D721Med (cell line): ENCODE data around the gene SEC22C.

Source experiments
- DNase-seq: peaks from one replicate; pipeline ENCODE4 v3.0.0; 2011; ENCODE audit warnings: low spot score; ENCODE audit not compliant: insufficient read length
- FAIRE-seq: peaks from 2 replicates; lab custom pipeline; 2011; peaks lifted over from hg19 to GRCh38; lab: Jason Lieb, UNC
- CTCF ChIP-seq: IDR thresholded peaks from 2 replicates; pipeline ENCODE4 v1.5.1; 2012; ENCODE audit warnings: mild to moderate bottlenecking, control low read depth; ENCODE audit not compliant: insufficient read depth; ENCODE audit errors: missing control alignments

Gene SEC22C

GRCh38 chr3:42517117-42517516, 64.7 kb downstream of the SEC22C start:
- DNase-seq (no peak), FAIRE-seq (no peak)
- TF ChIP-seq CTCF, result no peak

- no peak for TF ChIP-seq CTCF
- no peak for DNase-seq
- FAIRE-seq, result no peak
These were observed 65.3 kb downstream of the SEC22C start for GRCh38 chr3:42516443-42516842.

- no peak for TF ChIP-seq CTCF
- FAIRE-seq (no peak), DNase-seq (no peak)
These were observed 65.8 kb downstream of the SEC22C start for GRCh38 chr3:42515976-42516375.

GRCh38 chr3:42515391-42515916, 66.3 kb downstream of the SEC22C start:
- FAIRE-seq (no peak), DNase-seq (no peak)

GRCh38 chr3:42514876-42515275, 66.9 kb downstream of the SEC22C start:
- TF ChIP-seq CTCF, result no peak
- FAIRE-seq, result no peak
- DNase-seq, result no peak

More at GRCh38 chr3:42515391-42515916, 66.3 kb downstream of the SEC22C start:
- no peak for TF ChIP-seq CTCF

- FAIRE-seq, result no peak
- DNase-seq, result no peak
- no peak for TF ChIP-seq CTCF
These were observed 68.2 kb downstream of the SEC22C start for GRCh38 chr3:42513521-42513920.

GRCh38 chr3:42513121-42513520, 68.6 kb downstream of the SEC22C start:
- TF ChIP-seq CTCF, result no peak
- no peak for FAIRE-seq
- no peak for DNase-seq
